ENCODE results near the gene THUMPD2. TPM values are rescaled to one million over a fixed set of nuclear protein-coding genes. Genes with fewer than 3 reads are reported as not detected.

THUMPD2 gene
- polyA plus RNA-seq, 1 donor (not counting 4 experiments of a cell fraction or from before 2014, with no cell fraction given): 18.2 TPM

- H3K9me3 ChIP-seq (ENCODE audit: control insufficient read depth, low read depth, low read length): no peaks in the 10 kb centered on the region
- no peaks in the 10 kb centered on the region for H3K79me2 ChIP-seq (ENCODE audit: control insufficient read depth, insufficient read depth, low read length)
- H3K4me1 ChIP-seq (ENCODE audit: control insufficient read depth, extremely low read depth, insufficient read depth, low read length): no peaks in the 10 kb centered on the region
- no peaks in the 10 kb centered on the region for H3K9me1 ChIP-seq (ENCODE audit: control insufficient read depth, extremely low read depth, insufficient read depth, low read length)
- peaks cover 5% of the 10 kb centered on the region for H3K27me3 ChIP-seq (ENCODE audit: control insufficient read depth, extremely low read depth, insufficient read depth, low read length)
- no peaks in the 10 kb centered on the region for H3K36me3 ChIP-seq (ENCODE audit: control insufficient read depth in 2 of 2, extremely low read depth in 1 of 2, insufficient read depth in 2 of 2, low read length in 2 of 2)
- H2AFZ ChIP-seq (ENCODE audit: control insufficient read depth, low read length): no peak overlapping the region
- H3K4me3 ChIP-seq (ENCODE audit: control insufficient read depth in 2 of 3, extremely low read depth in 1 of 3, insufficient read depth in 2 of 3, low read depth in 1 of 3, low read length in 3 of 3): no peak overlapping the region
- dilution Hi-C loops (cut with MboI; ENCODE audit: extremely low pct_ligation_motif_present, low sequenced_read_pairs): no loop called here
- TF ChIP-seq, protein P1, sequence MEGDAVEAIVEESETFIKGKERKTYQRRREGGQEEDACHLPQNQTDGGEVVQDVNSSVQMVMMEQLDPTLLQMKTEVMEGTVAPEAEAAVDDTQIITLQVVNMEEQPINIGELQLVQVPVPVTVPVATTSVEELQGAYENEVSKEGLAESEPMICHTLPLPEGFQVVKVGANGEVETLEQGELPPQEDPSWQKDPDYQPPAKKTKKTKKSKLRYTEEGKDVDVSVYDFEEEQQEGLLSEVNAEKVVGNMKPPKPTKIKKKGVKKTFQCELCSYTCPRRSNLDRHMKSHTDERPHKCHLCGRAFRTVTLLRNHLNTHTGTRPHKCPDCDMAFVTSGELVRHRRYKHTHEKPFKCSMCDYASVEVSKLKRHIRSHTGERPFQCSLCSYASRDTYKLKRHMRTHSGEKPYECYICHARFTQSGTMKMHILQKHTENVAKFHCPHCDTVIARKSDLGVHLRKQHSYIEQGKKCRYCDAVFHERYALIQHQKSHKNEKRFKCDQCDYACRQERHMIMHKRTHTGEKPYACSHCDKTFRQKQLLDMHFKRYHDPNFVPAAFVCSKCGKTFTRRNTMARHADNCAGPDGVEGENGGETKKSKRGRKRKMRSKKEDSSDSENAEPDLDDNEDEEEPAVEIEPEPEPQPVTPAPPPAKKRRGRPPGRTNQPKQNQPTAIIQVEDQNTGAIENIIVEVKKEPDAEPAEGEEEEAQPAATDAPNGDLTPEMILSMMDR (optimal IDR thresholded peaks at IDR 0.05 in 1 of 3, IDR thresholded peaks at IDR 0.05 in 1 of 3, conservative IDR thresholded peaks at IDR 0.05 in 1 of 3; ENCODE audit: extremely low read depth in 1 of 3, insufficient read depth in 2 of 3, low read length in 3 of 3): no peak
- no peak for TF ChIP-seq EZH2 (IDR thresholded peaks at IDR 0.05; ENCODE audit: low read length)
- DNase-seq (ENCODE audit: low read depth, low spot score): no peak
- no peak overlapping the region for H3K27ac ChIP-seq (ENCODE audit: control insufficient read depth, insufficient read depth, low read length)
- H4K20me1 ChIP-seq (ENCODE audit: control insufficient read depth, extremely low read depth, insufficient read depth, low read length): peaks cover 3% of the 10 kb centered on the region
- no peak for FAIRE-seq
- no peak overlapping the region for H3K9ac ChIP-seq (ENCODE audit: control insufficient read depth, extremely low read depth, insufficient read depth, low read length)
- no peak overlapping the region for H3K4me2 ChIP-seq (ENCODE audit: control insufficient read depth, extremely low read depth, insufficient read depth, low read depth, low read length)
These were observed 72.1 kb downstream of the THUMPD2 start for GRCh38 chr2:39706945-39707344.

DNA sequence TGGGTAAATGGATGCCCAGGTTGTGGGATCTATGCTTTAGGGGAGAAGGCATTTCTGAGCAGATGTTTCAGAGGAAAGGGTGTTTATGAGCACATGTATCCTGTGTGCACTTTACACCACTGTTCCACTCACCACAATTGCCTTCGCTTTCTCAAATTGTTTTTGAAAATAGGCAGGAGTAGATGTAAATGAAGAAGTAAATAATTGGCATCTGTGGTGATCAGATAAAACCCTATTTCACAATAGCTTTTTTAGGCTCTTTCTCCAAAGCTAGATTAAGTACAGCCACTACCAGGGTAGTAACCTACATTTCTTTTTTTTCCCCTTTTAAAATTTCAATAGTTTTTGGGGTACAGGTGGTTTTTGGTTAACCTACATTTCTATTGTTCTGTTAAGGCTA is 72.7 kb downstream of the THUMPD2 start:
- Histone ChIP-seq H3K36me3 (ENCODE audit: control insufficient read depth in 2 of 2, extremely low read depth in 1 of 2, insufficient read depth in 2 of 2, low read length in 2 of 2) (no peaks in the 10 kb centered on the region), H2AFZ (ENCODE audit: control insufficient read depth, low read length) (no peak overlapping the region), H3K27me3 (ENCODE audit: control insufficient read depth, extremely low read depth, insufficient read depth, low read length) (peaks cover 5% of the 10 kb centered on the region), H3K9me1 (ENCODE audit: control insufficient read depth, extremely low read depth, insufficient read depth, low read length) (no peaks in the 10 kb centered on the region), H4K20me1 (ENCODE audit: control insufficient read depth, extremely low read depth, insufficient read depth, low read length) (peaks cover 3% of the 10 kb centered on the region), H3K4me2 (ENCODE audit: control insufficient read depth, extremely low read depth, insufficient read depth, low read depth, low read length) (no peak overlapping the region), H3K9me3 (ENCODE audit: control insufficient read depth, low read depth, low read length) (no peaks in the 10 kb centered on the region), H3K9ac (ENCODE audit: control insufficient read depth, extremely low read depth, insufficient read depth, low read length) (no peak overlapping the region), H3K79me2 (ENCODE audit: control insufficient read depth, insufficient read depth, low read length) (no peaks in the 10 kb centered on the region), H3K27ac (ENCODE audit: control insufficient read depth, insufficient read depth, low read length) (no peak overlapping the region), H3K4me3 (ENCODE audit: control insufficient read depth in 2 of 3, extremely low read depth in 1 of 3, insufficient read depth in 2 of 3, low read depth in 1 of 3, low read length in 3 of 3) (no peak overlapping the region), H3K4me1 (ENCODE audit: control insufficient read depth, extremely low read depth, insufficient read depth, low read length) (no peaks in the 10 kb centered on the region)
- FAIRE-seq (no peak), DNase-seq (ENCODE audit: low read depth, low spot score) (no peak)
- dilution Hi-C loops (cut with MboI; ENCODE audit: extremely low pct_ligation_motif_present, low sequenced_read_pairs): no loop called here
- no peak for TF ChIP-seq EZH2 (IDR thresholded peaks at IDR 0.05; ENCODE audit: low read length)
- TF ChIP-seq, protein P1 (optimal IDR thresholded peaks at IDR 0.05 in 1 of 3, IDR thresholded peaks at IDR 0.05 in 1 of 3, conservative IDR thresholded peaks at IDR 0.05 in 1 of 3; ENCODE audit: extremely low read depth in 1 of 3, insufficient read depth in 2 of 3, low read length in 3 of 3): no peak

Data from keratinocyte (primary cell).